Brain microvascular endothelial cell (primary cell): Measurements from ENCODE around the gene GLTP.

Experiments used
- DNase-seq: peaks from one replicate; pipeline ENCODE4 v3.0.0-alpha.2; 2020
- H3K27ac ChIP-seq: fragments of 250-450 bp; sonication (Bioruptor Pico); 2 replicates; pipeline ENCODE4 v1.5.1; 2020; ENCODE audit warnings: mild to moderate bottlenecking, moderate library complexity
- H3K27me3 ChIP-seq: fragments of 250-450 bp; sonication (Bioruptor Pico); replicated peaks from 2 replicates; pipeline ENCODE4 v1.5.1; 2020; ENCODE audit warnings: mild to moderate bottlenecking
- H3K36me3 ChIP-seq: fragments of 250-450 bp; sonication (Bioruptor Pico); replicated peaks from 2 replicates; pipeline ENCODE4 v1.5.1; 2020; ENCODE audit warnings: mild to moderate bottlenecking
- H3K4me3 ChIP-seq: 2 replicates; pipeline ENCODE4 v1.5.1; 2011; ENCODE audit warnings: low read depth, mild to moderate bottlenecking, control low read depth, low read length, moderate library complexity
- CTCF ChIP-seq: IDR thresholded peaks from 2 replicates; pipeline ENCODE4 v1.5.1; 2011; ENCODE audit warnings: low read depth, mild to moderate bottlenecking, moderate library complexity, low read length, control low read depth, inconsistent platforms; ENCODE audit errors: missing control alignments
- in situ Hi-C: cut with HindIII; loops from 2 replicates; pipeline ENCODE4 v1.10.0; 2017; ENCODE audit warnings: low sequenced_read_pairs, low pct_ligation_motif_present

The GLTP gene

GRCh38 chr12:109910969-109911348 is 30.6 kb upstream of the GLTP start:
- Histone ChIP-seq H3K27me3 (no peaks in the 10 kb centered on the region), H3K36me3 (peaks cover 45% of the 10 kb centered on the region), H3K4me3 (no peak overlapping the region), H3K27ac (no peak overlapping the region)
- peak; percentile 73 for TF ChIP-seq CTCF
- in situ Hi-C loops, result no loop called here
- peak; percentile 32 for DNase-seq

- Histone ChIP-seq H3K27me3 (no peaks in the 10 kb centered on the region), H3K4me3 (no peak overlapping the region), H3K27ac (no peak overlapping the region), H3K36me3 (peaks cover 40% of the 10 kb centered on the region)
- in situ Hi-C loops, result no loop called here
- no peak for TF ChIP-seq CTCF
- no peak for DNase-seq
These were observed 30.1 kb upstream of the GLTP start for GRCh38 chr12:109910254-109910968.

GRCh38 chr12:109905301-109905700 is 25.0 kb upstream of the GLTP start:
- H3K27ac ChIP-seq, result no peak overlapping the region
- no peak overlapping the region for H3K4me3 ChIP-seq
- H3K27me3 ChIP-seq, result no peaks in the 10 kb centered on the region
- TF ChIP-seq CTCF, result no peak
- DNase-seq, result no peak
- in situ Hi-C loops, result no loop called here
- peaks cover 38% of the 10 kb centered on the region for H3K36me3 ChIP-seq

GRCh38 chr12:109902891-109903418 is 22.6 kb upstream of the GLTP start:
- in situ Hi-C loops, result no loop called here
- no peak for TF ChIP-seq CTCF

GRCh38 chr12:109900752-109901580 is 20.6 kb upstream of the GLTP start:
- TF ChIP-seq CTCF, result no peak
- DNase-seq, result no peak
- Histone ChIP-seq H3K27me3 (no peaks in the 10 kb centered on the region), H3K36me3 (peaks cover 18% of the 10 kb centered on the region), H3K4me3 (peak overlapping the region; percentile 75), H3K27ac (peak overlapping the region; percentile 83)
- in situ Hi-C loops, result no loop called here

More at GRCh38 chr12:109902891-109903418, 22.6 kb upstream of the GLTP start:
- Histone ChIP-seq H3K27ac (no peak overlapping the region), H3K4me3 (no peak overlapping the region), H3K36me3 (peaks cover 31% of the 10 kb centered on the region), H3K27me3 (no peaks in the 10 kb centered on the region)
- DNase-seq, result no peak
